Adrenal gland (tissue), 5 donors: ENCODE results near the gene KRTAP4-2.
"Not testable (repeated sequence)": the region's sequence is repeated elsewhere in the genome, so short reads cannot be mapped to it uniquely, and the experiment has no call there.

ENCODE experiments used
- POLR2A ChIP-seq, 2 donors: fragments of 450-650 bp; IDR thresholded peaks; one replicate each; pipeline ENCODE4 v1.6.1; 2017; ENCODE audit warnings: antibody characterized with exemption in 2 of 2, mild to moderate bottlenecking in 2 of 2, moderate library complexity in 1 of 2
- TF ChIP-seq, protein P1 (sequence below), 6 experiments: fragments of 450-650 bp in 4 of 6; fragments of 200-600 bp in 2 of 6; sonication (generic) in 1 of 6; IDR thresholded peaks; 1 replicate in 5 of 6; 2 replicates in 1 of 6; pipeline versions ENCODE4 v1.5.1 to v1.8.0; 2016 to 2021; ENCODE audit warnings: antibody characterized with exemption in 6 of 6, mild to moderate bottlenecking in 2 of 6, moderate library complexity in 1 of 6
- donor health status: DM: no; HTN: no; CAD: no.

GRCh38 chr17:41226598-41227095 is 48.6 kb upstream of the KRTAP4-2 start, which contains the start of gene KRTAP9-2:
- TF ChIP-seq, protein P1, sequence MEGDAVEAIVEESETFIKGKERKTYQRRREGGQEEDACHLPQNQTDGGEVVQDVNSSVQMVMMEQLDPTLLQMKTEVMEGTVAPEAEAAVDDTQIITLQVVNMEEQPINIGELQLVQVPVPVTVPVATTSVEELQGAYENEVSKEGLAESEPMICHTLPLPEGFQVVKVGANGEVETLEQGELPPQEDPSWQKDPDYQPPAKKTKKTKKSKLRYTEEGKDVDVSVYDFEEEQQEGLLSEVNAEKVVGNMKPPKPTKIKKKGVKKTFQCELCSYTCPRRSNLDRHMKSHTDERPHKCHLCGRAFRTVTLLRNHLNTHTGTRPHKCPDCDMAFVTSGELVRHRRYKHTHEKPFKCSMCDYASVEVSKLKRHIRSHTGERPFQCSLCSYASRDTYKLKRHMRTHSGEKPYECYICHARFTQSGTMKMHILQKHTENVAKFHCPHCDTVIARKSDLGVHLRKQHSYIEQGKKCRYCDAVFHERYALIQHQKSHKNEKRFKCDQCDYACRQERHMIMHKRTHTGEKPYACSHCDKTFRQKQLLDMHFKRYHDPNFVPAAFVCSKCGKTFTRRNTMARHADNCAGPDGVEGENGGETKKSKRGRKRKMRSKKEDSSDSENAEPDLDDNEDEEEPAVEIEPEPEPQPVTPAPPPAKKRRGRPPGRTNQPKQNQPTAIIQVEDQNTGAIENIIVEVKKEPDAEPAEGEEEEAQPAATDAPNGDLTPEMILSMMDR (IDR thresholded peaks at IDR 0.05), result not testable (repeated sequence)
- TF ChIP-seq POLR2A (IDR thresholded peaks at IDR 0.05), result not testable (repeated sequence)
